HepG2 (cell line): ENCODE measurements around the gene PHF23. TPM values are rescaled to one million over a fixed set of nuclear protein-coding genes. Genes with fewer than 3 reads are reported as not detected.

Source experiments
- CEBPG ChIP-seq: IDR thresholded peaks from 2 replicates; pipeline ENCODE4 v1.6.1; 2016
- CTCF ChIP-seq: sonication (generic); formaldehyde crosslinking; IDR thresholded peaks from 2 replicates; pipeline ENCODE4 v1.5.0; 2020; ENCODE audit warnings: mild to moderate bottlenecking, missing genetic modification reagents, moderate library complexity
- JUN ChIP-seq: sonication (generic); formaldehyde crosslinking; IDR thresholded peaks from 2 replicates; pipeline ENCODE4 v1.4.0; 2020; ENCODE audit warnings: mild to moderate bottlenecking, missing genetic modification reagents
- KDM6A ChIP-seq: IDR thresholded peaks from 2 replicates; pipeline ENCODE4 v1.6.1; 2016; ENCODE audit warnings: low read depth
- KLF6 ChIP-seq: IDR thresholded peaks from 2 replicates; pipeline ENCODE4 v1.8.0; 2016; ENCODE audit warnings: missing biosample characterization, missing genetic modification reagents
- LCORL ChIP-seq, 2 experiments: fragments of 450-650 bp in 1 of 2; sonication (generic) in 1 of 2; formaldehyde crosslinking in 1 of 2; IDR thresholded peaks; 2 replicates each; pipeline versions ENCODE4 v1.5.0 to v1.6.1; 2017 to 2020; ENCODE audit warnings: antibody characterized with exemption in 1 of 2, missing genetic modification reagents in 1 of 2
- MXI1 ChIP-seq: IDR thresholded peaks from 3 replicates; pipeline ENCODE4 v1.6.1; 2012; ENCODE audit warnings: low read depth, low read length, inconsistent platforms, borderline replicate concordance
- REL ChIP-seq: sonication (generic); formaldehyde crosslinking; conservative IDR thresholded peaks from 2 replicates; pipeline ENCODE4 v1.8.0; 2022; ENCODE audit warnings: mild to moderate bottlenecking, missing genetic modification reagents, moderate library complexity
- RFX1 ChIP-seq: fragments of 450-650 bp; IDR thresholded peaks from 2 replicates; pipeline ENCODE4 v1.6.1; 2017
- RFX3 ChIP-seq: IDR thresholded peaks from 2 replicates; pipeline ENCODE4 v1.6.1; 2016; ENCODE audit warnings: missing biosample characterization, missing genetic modification reagents
- SOX5 ChIP-seq: IDR thresholded peaks from 2 replicates; pipeline ENCODE4 v1.6.1; 2016; ENCODE audit warnings: borderline replicate concordance
- STAG1 ChIP-seq: sonication (generic); formaldehyde crosslinking; IDR thresholded peaks from 2 replicates; pipeline ENCODE4 v1.4.0; 2020; ENCODE audit warnings: missing genetic modification reagents
- ZBTB7A ChIP-seq: sonication (generic); formaldehyde crosslinking; IDR thresholded peaks from 2 replicates; pipeline ENCODE4 v1.8.0; 2022; ENCODE audit warnings: mild to moderate bottlenecking, missing genetic modification reagents
- ZFYVE20 ChIP-seq: sonication (generic); formaldehyde crosslinking; IDR thresholded peaks from 2 replicates; pipeline ENCODE4 v1.8.0; 2023; ENCODE audit warnings: low read depth, mild to moderate bottlenecking, moderate library complexity, missing genetic modification reagents, borderline replicate concordance
- ZNF841 ChIP-seq: sonication (generic); formaldehyde crosslinking; IDR thresholded peaks from 2 replicates; pipeline ENCODE4 v1.8.1; 2023; ENCODE audit warnings: missing genetic modification reagents, borderline replicate concordance
- polyA plus RNA-seq, 8 experiments: library from polyadenylated mRNA; depleted of rRNA in 3 of 8; stranded (reverse) in 7 of 8; unstranded in 1 of 8; fragments of >200 nt; fragmentation: Illumina TruSeq in 4 of 8; extraction: Trizol in 4 of 8; gene quantifications; 2 replicates each; pipeline versions ENCODE4 v1.2.1 to v1.2.3, GENCODE V29; 2011 to 2016; ENCODE audit warnings: low read depth in 4 of 8, missing spikeins in 1 of 8, mixed read lengths in 1 of 8; ENCODE audit not compliant: insufficient read depth in 1 of 8
- total RNA-seq, 5 experiments: library from RNA; depleted of rRNA; stranded (reverse); fragments of >200 nt; fragmentation: Illumina TruSeq; extraction: Trizol; gene quantifications; 2 replicates each; pipeline ENCODE4 v1.2.3, GENCODE V29; 2016; ENCODE audit warnings: low read depth in 1 of 5
- TF ChIP-seq, protein P1 (sequence below), 2 experiments: fragments of 450-650 bp in 1 of 2; sonication (generic) in 1 of 2; formaldehyde crosslinking in 1 of 2; IDR thresholded peaks; 2 replicates each; pipeline versions ENCODE4 v1.6.1 to v1.8.0; 2016 to 2022; ENCODE audit warnings: antibody characterized with exemption in 1 of 2, mild to moderate bottlenecking in 1 of 2, missing genetic modification reagents in 1 of 2
- TF ChIP-seq, protein P2 (sequence below): sonication (generic); formaldehyde crosslinking; IDR thresholded peaks from 2 replicates; pipeline ENCODE4 v1.5.1; 2020; ENCODE audit warnings: mild to moderate bottlenecking, missing genetic modification reagents

PHF23 gene
- total and polyA plus RNA-seq, 2 of the 13 experiments (the other 11 are each of a cell fraction or from before 2014, with no cell fraction given), result 27.6 to 33.2 TPM

GRCh38 chr17:7213895-7214299, 25.4 kb downstream of the PHF23 start (continued):
- TF ChIP-seq, protein P1, sequence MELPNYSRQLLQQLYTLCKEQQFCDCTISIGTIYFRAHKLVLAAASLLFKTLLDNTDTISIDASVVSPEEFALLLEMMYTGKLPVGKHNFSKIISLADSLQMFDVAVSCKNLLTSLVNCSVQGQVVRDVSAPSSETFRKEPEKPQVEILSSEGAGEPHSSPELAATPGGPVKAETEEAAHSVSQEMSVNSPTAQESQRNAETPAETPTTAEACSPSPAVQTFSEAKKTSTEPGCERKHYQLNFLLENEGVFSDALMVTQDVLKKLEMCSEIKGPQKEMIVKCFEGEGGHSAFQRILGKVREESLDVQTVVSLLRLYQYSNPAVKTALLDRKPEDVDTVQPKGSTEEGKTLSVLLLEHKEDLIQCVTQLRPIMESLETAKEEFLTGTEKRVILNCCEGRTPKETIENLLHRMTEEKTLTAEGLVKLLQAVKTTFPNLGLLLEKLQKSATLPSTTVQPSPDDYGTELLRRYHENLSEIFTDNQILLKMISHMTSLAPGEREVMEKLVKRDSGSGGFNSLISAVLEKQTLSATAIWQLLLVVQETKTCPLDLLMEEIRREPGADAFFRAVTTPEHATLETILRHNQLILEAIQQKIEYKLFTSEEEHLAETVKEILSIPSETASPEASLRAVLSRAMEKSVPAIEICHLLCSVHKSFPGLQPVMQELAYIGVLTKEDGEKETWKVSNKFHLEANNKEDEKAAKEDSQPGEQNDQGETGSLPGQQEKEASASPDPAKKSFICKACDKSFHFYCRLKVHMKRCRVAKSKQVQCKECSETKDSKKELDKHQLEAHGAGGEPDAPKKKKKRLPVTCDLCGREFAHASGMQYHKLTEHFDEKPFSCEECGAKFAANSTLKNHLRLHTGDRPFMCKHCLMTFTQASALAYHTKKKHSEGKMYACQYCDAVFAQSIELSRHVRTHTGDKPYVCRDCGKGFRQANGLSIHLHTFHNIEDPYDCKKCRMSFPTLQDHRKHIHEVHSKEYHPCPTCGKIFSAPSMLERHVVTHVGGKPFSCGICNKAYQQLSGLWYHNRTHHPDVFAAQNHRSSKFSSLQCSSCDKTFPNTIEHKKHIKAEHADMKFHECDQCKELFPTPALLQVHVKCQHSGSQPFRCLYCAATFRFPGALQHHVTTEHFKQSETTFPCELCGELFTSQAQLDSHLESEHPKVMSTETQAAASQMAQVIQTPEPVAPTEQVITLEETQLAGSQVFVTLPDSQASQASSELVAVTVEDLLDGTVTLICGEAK (IDR thresholded peaks at IDR 0.05), result no peak
- TF ChIP-seq, protein P1 (CRISPR knock-in tag; IDR thresholded peaks at IDR 0.05), result no peak
- no peak for TF ChIP-seq ZNF841
- peak; percentile 97 for TF ChIP-seq MXI1
- TF ChIP-seq CTCF (CRISPR knock-in tag), result peak; percentile 55
- 0 out of 2 replicates have a peak, but pooled peaks have one; percentile 19 for TF ChIP-seq KLF6 (CRISPR knock-in tag)
- no peak for TF ChIP-seq KDM6A (CRISPR knock-in tag)
- TF ChIP-seq, protein P2, sequence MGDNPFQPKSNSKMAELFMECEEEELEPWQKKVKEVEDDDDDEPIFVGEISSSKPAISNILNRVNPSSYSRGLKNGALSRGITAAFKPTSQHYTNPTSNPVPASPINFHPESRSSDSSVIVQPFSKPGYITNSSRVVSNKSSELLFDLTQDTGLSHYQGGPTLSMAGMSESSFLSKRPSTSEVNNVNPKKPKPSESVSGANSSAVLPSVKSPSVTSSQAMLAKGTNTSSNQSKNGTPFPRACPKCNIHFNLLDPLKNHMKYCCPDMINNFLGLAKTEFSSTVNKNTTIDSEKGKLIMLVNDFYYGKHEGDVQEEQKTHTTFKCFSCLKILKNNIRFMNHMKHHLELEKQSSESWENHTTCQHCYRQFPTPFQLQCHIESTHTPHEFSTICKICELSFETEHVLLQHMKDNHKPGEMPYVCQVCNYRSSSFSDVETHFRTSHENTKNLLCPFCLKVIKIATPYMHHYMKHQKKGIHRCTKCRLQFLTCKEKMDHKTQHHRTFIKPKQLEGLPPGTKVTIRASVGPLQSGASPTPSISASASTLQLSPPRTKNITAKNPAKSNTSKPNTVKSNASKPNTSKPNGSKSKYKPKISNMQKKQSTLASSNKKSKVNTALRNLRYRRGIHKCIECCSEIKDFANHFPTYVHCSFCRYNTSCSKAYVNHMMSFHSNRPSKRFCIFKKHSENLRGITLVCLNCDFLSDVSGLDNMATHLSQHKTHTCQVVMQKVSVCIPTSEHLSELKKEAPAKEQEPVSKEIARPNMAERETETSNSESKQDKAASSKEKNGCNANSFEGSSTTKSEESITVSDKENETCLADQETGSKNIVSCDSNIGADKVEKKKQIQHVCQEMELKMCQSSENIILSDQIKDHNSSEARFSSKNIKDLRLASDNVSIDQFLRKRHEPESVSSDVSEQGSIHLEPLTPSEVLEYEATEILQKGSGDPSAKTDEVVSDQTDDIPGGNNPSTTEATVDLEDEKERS (CRISPR knock-in tag), result 0 out of 2 replicates have a peak, but pooled peaks have one; percentile 29
- peak; percentile 94 for TF ChIP-seq RFX1
- peak; percentile 94 for TF ChIP-seq RFX3
- TF ChIP-seq LCORL (IDR thresholded peaks at IDR 0.05), result no peak
- TF ChIP-seq LCORL (CRISPR knock-in tag; IDR thresholded peaks at IDR 0.05), result peak; percentile 25; the same call in 1 of the 2 replicates
- TF ChIP-seq REL (CRISPR knock-in tag), result 0 out of 2 replicates have a peak, but pooled peaks have one; percentile 45
- peak; percentile 40; the same call in 1 of the 2 replicates for TF ChIP-seq CEBPG
- TF ChIP-seq SOX5 (CRISPR knock-in tag), result peak; percentile 9; the same call in 1 of the 2 replicates
- no peak for TF ChIP-seq ZFYVE20
- TF ChIP-seq JUN (CRISPR knock-in tag), result no peak
- TF ChIP-seq STAG1 (CRISPR knock-in tag), result peak; percentile 44
- peak; percentile 66; the same call in 1 of the 2 replicates for TF ChIP-seq ZBTB7A (CRISPR knock-in tag)
